ENCODE results near the gene SEBOX. TPM values are rescaled to one million over a fixed set of nuclear protein-coding genes. Genes with fewer than 3 reads are reported as not detected.
A peak's percentile ranks its signal among the peaks of the same experiment; 100 is the strongest.

The SEBOX gene
- total RNA-seq, 2 donors from 2014 or later = not detected

- DNase-seq (ENCODE audit: low spot score) = no peak
- TF ChIP-seq POLR2A (IDR thresholded peaks at IDR 0.05) = no peak
- no peak for TF ChIP-seq CTCF (IDR thresholded peaks at IDR 0.05)
- no peaks in the 10 kb centered on the region for H3K9me3 ChIP-seq
- intact Hi-C loops (cut with DNase I) = loop anchor here (5.0 kb wide), 1 partner anchor 618 kb away; the partner anchor contains the start of gene PHF12
- 9% methylated on average over 18 of the region's 18 CpGs for WGBS
- H3K4me3 ChIP-seq = peak overlapping the region; percentile 88 to 94
- peaks cover 12% of the 10 kb centered on the region for H3K4me1 ChIP-seq (replicated peaks)
- H3K27ac ChIP-seq = peak overlapping the region; percentile 87 to 88
- peaks cover 0 to 7% of the 10 kb centered on the region in 2 donors for H3K36me3 ChIP-seq
- no peaks in the 10 kb centered on the region for H3K27me3 ChIP-seq (replicated peaks; ENCODE audit: insufficient read depth)
Observed at GRCh38 chr17:28334666-28335200, 30.3 kb downstream of the SEBOX start.

- intact Hi-C loops (cut with DNase I) = no loop called here
- no peak for DNase-seq (ENCODE audit: low spot score)
- Histone ChIP-seq H3K4me3 (peak overlapping the region; percentile 88 to 94), H3K4me1 (replicated peaks) (peaks cover 12% of the 10 kb centered on the region), H3K27ac (no peak overlapping the region), H3K9me3 (no peaks in the 10 kb centered on the region), H3K36me3 (peaks cover 0 to 10% of the 10 kb centered on the region in 2 donors), H3K27me3 (replicated peaks; ENCODE audit: insufficient read depth) (no peaks in the 10 kb centered on the region)
- TF ChIP-seq POLR2AphosphoS5 (IDR thresholded peaks at IDR 0.05) (no peak), POLR2A (IDR thresholded peaks at IDR 0.05) (no peak), CTCF (IDR thresholded peaks at IDR 0.05) (no peak)
- 61% methylated on average over 6 of the region's 6 CpGs for WGBS
Observed at GRCh38 chr17:28334171-28334570, 30.8 kb downstream of the SEBOX start.

- peaks cover 0 to 12% of the 10 kb centered on the region in 2 donors for H3K36me3 ChIP-seq
- H3K4me3 ChIP-seq = no peak overlapping the region
- no peak overlapping the region for H3K27ac ChIP-seq
- DNase-seq (ENCODE audit: low spot score) = no peak
- no peak for TF ChIP-seq POLR2A (IDR thresholded peaks at IDR 0.05)
- no peak for TF ChIP-seq POLR2AphosphoS5 (IDR thresholded peaks at IDR 0.05)
- no peak for TF ChIP-seq CTCF (IDR thresholded peaks at IDR 0.05)
- intact Hi-C loops (cut with DNase I) = no loop called here
- 73% methylated on average over 1 of the region's 1 CpG for WGBS
- H3K9me3 ChIP-seq = no peaks in the 10 kb centered on the region
- peaks cover 12% of the 10 kb centered on the region for H3K4me1 ChIP-seq (replicated peaks)
- H3K27me3 ChIP-seq (replicated peaks; ENCODE audit: insufficient read depth) = no peaks in the 10 kb centered on the region
Observed at GRCh38 chr17:28333083-28333746, 31.8 kb downstream of the SEBOX start.

GRCh38 chr17:28331891-28332420 is 33.0 kb downstream of the SEBOX start:
- WGBS = 88% methylated on average over 6 of the region's 6 CpGs
- DNase-seq (ENCODE audit: low spot score) = no peak

More at GRCh38 chr17:28331891-28332420, 33.0 kb downstream of the SEBOX start:
- no peaks in the 10 kb centered on the region for H3K27me3 ChIP-seq (replicated peaks; ENCODE audit: insufficient read depth)
- H3K36me3 ChIP-seq = peaks cover 0 to 12% of the 10 kb centered on the region in 2 donors
- no peaks in the 10 kb centered on the region for H3K9me3 ChIP-seq
- no peak overlapping the region for H3K4me3 ChIP-seq
- TF ChIP-seq POLR2AphosphoS5 (IDR thresholded peaks at IDR 0.05) (no peak), CTCF (IDR thresholded peaks at IDR 0.05) (no peak), POLR2A (IDR thresholded peaks at IDR 0.05) (no peak)
- H3K4me1 ChIP-seq (replicated peaks) = peaks cover 12% of the 10 kb centered on the region
- H3K27ac ChIP-seq = no peak overlapping the region
- intact Hi-C loops (cut with DNase I) = no loop called here

Data from prostate gland (tissue), 2 donors.